DMS114 treated with DMSO at 0.1 percent for 48 hours (cell line): ENCODE measurements around the gene ZBTB42.

Experiments used
- DNase-seq: peaks from one replicate; lab custom pipeline; 2025; ENCODE audit not compliant: unreplicated experiment; lab: John Stamatoyannopoulos, UW

Gene ZBTB42

GRCh38 chr14:104800771-104801519 is at the start of gene ZBTB42:
TSS of gene ZBTB42 (plus strand) at chr14:104801101. CDS start at chr14:104801198, 97 bp downstream.
- no peak for DNase-seq

- no peak for DNase-seq
Measured at GRCh38 chr14:104751539-104752422, 49.1 kb upstream of the ZBTB42 start.

GRCh38 chr14:104752423-104752734 is 48.5 kb upstream of the ZBTB42 start:
- no peak for DNase-seq

GRCh38 chr14:104752735-104753527 is 48.0 kb upstream of the ZBTB42 start, which contains the start of gene SIVA1:
TSS of gene SIVA1 (plus strand) at chr14:104753147. CDS start at chr14:104753202, 55 bp downstream.
- DNase-seq = peak; percentile 97

GRCh38 chr14:104753528-104754212 is 47.2 kb upstream of the ZBTB42 start:
- no peak for DNase-seq

- no peak for DNase-seq
Measured at GRCh38 chr14:104754213-104754851, 46.6 kb upstream of the ZBTB42 start.

GRCh38 chr14:104755621-104756020 is 45.3 kb upstream of the ZBTB42 start:
- DNase-seq = no peak

GRCh38 chr14:104756477-104757237 is 44.2 kb upstream of the ZBTB42 start:
- DNase-seq = no peak

- no peak for DNase-seq
Measured at GRCh38 chr14:104757238-104757585, 43.7 kb upstream of the ZBTB42 start.

GRCh38 chr14:104757681-104758392 is 43.1 kb upstream of the ZBTB42 start:
- DNase-seq = no peak

- DNase-seq = no peak
Measured at GRCh38 chr14:104758981-104759969, 41.6 kb upstream of the ZBTB42 start.

GRCh38 chr14:104765517-104765916 is 35.4 kb upstream of the ZBTB42 start:
- DNase-seq = no peak

- DNase-seq = no peak
Measured at GRCh38 chr14:104766256-104766862, 34.5 kb upstream of the ZBTB42 start.

- no peak for DNase-seq
Measured at GRCh38 chr14:104766863-104767633, 33.9 kb upstream of the ZBTB42 start.

- DNase-seq = no peak
Measured at GRCh38 chr14:104767634-104767918, 33.3 kb upstream of the ZBTB42 start.

GRCh38 chr14:104768437-104769323 is 32.2 kb upstream of the ZBTB42 start:
- peak; percentile 38 for DNase-seq
